Astrocyte of the spinal cord (primary cell): Measurements from ENCODE around the gene CORO2B.

ENCODE experiments used
- DNase-seq: peaks from one replicate; pipeline ENCODE4 v3.0.0; 2011; ENCODE audit warnings: low read depth, low spot score
- H3K4me3 ChIP-seq: 2 replicates; pipeline ENCODE4 v1.5.1; 2011; ENCODE audit warnings: low read depth, mild to moderate bottlenecking, low read length, moderate library complexity
- in situ Hi-C: cut with HindIII; loops from 2 replicates; pipeline ENCODE4 v1.10.0; 2017; ENCODE audit warnings: low sequenced_read_pairs
- TF ChIP-seq, protein P1 (sequence below): IDR thresholded peaks from 2 replicates; pipeline ENCODE4 v1.5.1; 2012; ENCODE audit warnings: low read depth, mild to moderate bottlenecking, low read length, inconsistent platforms

The CORO2B gene, protein sequence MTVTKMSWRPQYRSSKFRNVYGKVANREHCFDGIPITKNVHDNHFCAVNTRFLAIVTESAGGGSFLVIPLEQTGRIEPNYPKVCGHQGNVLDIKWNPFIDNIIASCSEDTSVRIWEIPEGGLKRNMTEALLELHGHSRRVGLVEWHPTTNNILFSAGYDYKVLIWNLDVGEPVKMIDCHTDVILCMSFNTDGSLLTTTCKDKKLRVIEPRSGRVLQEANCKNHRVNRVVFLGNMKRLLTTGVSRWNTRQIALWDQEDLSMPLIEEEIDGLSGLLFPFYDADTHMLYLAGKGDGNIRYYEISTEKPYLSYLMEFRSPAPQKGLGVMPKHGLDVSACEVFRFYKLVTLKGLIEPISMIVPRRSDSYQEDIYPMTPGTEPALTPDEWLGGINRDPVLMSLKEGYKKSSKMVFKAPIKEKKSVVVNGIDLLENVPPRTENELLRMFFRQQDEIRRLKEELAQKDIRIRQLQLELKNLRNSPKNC

DNA sequence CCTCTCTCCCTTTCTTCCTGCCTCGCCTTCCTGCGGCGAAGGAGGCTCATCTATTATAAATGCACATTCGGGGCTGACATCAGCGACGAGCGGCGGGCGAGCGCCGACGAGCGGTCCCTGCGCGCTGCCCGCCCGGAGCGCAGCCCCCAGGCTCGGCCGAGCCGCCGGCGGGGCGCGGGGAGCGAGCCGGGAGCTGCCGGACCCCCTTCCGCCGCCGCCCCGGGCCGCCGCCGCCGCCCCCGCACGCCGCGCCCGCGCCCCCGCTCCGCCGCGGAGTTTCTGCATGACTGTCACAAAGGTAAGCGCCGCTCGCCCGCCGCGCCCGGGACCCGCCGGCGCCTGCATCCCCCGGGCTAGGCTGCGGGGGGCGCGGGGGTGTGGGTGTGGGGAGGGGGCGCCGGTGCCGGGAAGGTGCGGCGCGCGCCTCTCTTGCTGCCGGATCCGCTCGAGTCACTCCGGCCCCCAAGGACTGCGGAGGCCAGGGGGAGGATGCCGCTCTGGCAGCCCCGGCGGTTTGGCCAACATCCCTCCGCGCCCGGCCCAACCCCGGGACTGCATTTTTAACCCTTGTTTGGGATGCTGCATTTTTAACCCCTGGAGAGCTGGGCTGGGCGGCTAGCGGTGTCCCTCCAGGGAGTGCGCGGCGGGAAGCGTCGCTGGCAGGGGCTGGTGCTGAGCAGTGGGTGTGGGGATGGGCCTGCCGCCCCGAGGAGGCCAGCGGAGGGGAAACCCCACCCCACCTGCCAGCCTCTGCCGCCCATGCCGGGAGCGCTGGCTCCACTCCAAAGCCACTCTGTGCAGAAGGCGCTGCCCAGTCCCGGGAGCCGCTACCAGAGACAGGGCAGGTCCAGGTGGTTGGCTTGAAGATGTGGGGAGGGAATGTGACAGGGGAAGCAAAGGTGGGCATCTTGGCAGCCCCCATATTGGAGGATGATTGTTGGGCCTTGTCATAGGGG, at the start of gene CORO2B:
TSS of gene CORO2B (plus strand) at position 14 of the 956 bp plus-strand sequence. CDS start at position 284, 270 bp downstream.
- TF ChIP-seq, protein P1, sequence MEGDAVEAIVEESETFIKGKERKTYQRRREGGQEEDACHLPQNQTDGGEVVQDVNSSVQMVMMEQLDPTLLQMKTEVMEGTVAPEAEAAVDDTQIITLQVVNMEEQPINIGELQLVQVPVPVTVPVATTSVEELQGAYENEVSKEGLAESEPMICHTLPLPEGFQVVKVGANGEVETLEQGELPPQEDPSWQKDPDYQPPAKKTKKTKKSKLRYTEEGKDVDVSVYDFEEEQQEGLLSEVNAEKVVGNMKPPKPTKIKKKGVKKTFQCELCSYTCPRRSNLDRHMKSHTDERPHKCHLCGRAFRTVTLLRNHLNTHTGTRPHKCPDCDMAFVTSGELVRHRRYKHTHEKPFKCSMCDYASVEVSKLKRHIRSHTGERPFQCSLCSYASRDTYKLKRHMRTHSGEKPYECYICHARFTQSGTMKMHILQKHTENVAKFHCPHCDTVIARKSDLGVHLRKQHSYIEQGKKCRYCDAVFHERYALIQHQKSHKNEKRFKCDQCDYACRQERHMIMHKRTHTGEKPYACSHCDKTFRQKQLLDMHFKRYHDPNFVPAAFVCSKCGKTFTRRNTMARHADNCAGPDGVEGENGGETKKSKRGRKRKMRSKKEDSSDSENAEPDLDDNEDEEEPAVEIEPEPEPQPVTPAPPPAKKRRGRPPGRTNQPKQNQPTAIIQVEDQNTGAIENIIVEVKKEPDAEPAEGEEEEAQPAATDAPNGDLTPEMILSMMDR: no peak
- peak within 1 kb of the TSS; percentile 55 for H3K4me3 ChIP-seq
- DNase-seq: no peak
- in situ Hi-C loops: no loop called here

DNA sequence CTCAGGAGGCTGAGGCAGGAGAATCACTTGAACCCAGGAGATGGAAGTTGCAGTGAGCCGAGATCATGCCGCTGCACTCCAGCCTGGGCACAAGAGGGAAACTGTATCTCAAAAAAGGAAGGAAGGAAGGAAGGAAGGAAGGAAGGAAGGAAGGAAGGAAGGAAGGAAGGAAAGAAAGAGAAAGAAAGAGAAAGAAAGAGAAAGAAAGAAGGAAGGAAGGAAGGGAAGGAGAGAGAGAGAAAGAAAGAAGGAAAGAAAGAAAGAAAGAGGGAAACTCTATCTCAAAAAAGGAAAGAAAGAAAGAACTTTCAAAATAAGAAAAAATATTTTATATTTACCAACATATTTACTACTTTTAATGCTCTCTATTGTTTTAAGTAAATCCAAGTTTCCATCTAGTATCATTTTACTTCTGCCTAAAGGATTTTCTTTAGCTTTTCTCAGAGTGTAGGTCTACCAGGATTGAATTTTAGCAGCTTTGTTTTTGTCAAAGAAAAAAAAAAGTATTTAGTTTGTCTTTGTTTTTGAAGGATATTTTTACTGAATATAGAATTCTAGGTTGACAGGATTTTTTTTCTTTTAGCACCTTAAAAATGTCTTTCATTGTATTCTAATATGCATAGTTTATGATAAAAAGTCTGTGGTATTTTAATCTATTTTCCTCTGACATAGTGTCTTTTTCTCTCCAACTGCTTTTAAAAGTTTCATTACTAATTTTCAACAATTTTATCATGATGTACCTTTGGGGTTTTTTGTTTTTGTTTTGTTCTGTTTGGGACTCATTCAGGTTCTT, 47.2 kb upstream of the CORO2B start:
- DNase-seq: no peak
- TF ChIP-seq, protein P1: no peak
- H3K4me3 ChIP-seq: no peak overlapping the region
- in situ Hi-C loops: no loop called here

DNA sequence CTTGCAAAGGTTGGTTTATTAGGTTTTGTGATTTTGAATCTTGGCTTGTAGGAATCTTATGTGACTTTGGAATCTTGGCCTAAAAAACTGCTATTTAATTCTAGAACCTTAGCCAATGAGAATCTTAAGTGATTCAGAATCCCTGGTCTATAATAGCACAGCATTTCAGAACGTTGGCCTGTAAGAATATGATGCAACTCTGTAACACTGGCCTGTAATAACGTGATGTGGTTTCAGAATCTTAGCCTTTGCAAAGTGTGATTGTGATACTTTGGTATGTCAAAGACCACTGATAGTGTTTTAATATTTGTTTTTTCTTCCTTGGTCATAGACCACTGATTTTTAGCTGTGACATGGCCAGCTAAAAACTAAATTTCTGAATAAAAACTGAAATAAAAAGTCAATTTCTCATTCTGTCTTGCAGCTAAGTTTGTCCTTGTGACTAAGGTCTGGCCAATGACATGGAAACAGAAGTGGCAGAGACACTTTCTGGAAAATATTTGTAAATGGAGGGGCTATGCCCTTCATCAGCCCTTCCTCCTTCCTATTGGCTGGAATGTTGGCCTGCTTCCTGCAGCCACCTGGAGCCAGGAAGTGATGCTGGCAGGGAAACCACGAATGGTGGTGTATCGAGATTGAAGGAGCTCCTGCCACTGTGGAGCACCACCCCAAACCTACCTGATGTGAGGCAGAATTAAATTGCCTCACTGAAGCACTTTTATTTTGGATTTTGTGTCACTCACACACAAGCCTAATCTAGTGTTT, 42.3 kb upstream of the CORO2B start:
- in situ Hi-C loops: no loop called here
- TF ChIP-seq, protein P1: no peak
- peak; percentile 95 for DNase-seq
- no peak overlapping the region for H3K4me3 ChIP-seq

DNA sequence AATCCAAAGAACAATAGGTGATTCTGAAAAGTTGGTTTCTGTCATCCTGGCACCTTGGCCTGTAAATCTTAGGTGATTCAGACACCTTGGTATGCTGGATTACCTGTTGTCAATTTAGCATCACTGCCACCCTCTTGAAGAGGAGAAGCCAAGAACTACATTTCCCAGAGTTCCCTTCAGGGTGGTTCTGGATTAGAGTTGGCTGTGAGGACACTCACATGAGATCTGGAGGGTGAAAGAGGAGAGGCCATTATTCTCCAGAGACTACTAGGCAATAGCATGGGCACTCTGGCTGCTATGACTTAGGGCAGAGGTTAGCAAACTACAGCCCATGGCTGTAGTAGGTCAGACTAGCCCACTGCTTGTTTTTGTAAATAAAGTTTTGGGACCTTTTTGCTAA, 41.7 kb upstream of the CORO2B start:
- DNase-seq: no peak
- in situ Hi-C loops: no loop called here
- TF ChIP-seq, protein P1: no peak
- no peak overlapping the region for H3K4me3 ChIP-seq

DNA sequence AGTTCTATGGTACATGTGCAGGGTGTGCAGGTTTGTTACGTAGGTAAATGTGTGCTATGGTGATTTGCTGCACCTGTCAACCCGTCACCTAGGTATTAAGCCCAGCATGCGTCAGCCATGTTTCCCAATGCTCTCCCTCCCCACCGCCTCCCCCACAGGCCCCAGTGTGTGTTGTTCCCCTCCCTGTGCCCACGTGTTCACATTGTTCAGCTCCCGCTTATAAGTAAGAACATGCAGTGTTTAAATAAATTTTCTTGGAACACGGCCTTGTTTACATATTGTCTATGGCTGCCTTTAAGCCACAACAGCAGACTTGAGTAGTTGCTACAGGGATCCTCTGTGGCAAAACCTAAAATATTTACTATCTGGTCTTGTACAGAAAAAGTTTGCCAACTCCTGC, 41.3 kb upstream of the CORO2B start:
- no peak overlapping the region for H3K4me3 ChIP-seq
- DNase-seq: no peak
- TF ChIP-seq, protein P1: no peak
- in situ Hi-C loops: no loop called here
